ENCODE measurements around the gene THYN1.

The THYN1 gene

DNA sequence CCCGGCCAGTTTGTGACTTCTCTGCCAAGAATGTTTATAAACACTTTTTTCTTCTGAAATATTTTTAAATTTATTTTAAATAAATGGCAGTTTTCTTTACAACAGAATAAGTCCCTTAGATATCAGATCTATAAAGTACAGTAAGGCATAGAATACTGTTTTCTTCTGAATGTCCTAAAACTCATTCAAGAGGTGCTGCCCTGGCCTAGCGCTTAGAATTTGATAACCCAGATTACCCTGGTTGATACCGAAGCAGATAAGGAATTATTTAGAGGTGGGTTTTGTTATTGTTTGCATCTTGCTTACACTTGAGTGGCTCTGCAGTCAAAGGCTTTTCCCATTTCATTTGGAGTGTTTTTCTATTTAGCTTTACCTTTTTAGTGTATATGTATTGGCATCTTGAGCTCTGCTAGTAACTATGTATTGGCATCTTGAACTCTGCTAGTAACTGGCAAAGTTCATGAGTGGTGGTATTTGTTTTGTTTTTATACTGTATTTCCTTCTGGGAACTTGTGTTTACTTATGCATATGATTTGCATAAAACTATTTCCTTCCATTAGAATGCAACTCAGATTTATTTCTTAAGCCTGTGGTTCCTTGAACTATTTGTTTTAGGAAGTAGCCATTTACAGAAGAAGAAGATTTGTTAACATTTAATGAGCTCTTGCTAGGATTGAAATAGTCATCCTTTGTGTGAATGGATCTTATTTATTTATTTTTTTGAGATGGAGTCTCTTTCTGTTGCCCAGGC lies 1.5 kb upstream of the THYN1 start:
- TF ChIP-seq, protein P1, sequence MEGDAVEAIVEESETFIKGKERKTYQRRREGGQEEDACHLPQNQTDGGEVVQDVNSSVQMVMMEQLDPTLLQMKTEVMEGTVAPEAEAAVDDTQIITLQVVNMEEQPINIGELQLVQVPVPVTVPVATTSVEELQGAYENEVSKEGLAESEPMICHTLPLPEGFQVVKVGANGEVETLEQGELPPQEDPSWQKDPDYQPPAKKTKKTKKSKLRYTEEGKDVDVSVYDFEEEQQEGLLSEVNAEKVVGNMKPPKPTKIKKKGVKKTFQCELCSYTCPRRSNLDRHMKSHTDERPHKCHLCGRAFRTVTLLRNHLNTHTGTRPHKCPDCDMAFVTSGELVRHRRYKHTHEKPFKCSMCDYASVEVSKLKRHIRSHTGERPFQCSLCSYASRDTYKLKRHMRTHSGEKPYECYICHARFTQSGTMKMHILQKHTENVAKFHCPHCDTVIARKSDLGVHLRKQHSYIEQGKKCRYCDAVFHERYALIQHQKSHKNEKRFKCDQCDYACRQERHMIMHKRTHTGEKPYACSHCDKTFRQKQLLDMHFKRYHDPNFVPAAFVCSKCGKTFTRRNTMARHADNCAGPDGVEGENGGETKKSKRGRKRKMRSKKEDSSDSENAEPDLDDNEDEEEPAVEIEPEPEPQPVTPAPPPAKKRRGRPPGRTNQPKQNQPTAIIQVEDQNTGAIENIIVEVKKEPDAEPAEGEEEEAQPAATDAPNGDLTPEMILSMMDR (IDR thresholded peaks at IDR 0.05; ENCODE audit: borderline replicate concordance, insufficient read depth, low read depth, low read length) = no peak
- H3K4me3 ChIP-seq (ENCODE audit: low read depth, low read length) = no peak overlapping the region

DNA sequence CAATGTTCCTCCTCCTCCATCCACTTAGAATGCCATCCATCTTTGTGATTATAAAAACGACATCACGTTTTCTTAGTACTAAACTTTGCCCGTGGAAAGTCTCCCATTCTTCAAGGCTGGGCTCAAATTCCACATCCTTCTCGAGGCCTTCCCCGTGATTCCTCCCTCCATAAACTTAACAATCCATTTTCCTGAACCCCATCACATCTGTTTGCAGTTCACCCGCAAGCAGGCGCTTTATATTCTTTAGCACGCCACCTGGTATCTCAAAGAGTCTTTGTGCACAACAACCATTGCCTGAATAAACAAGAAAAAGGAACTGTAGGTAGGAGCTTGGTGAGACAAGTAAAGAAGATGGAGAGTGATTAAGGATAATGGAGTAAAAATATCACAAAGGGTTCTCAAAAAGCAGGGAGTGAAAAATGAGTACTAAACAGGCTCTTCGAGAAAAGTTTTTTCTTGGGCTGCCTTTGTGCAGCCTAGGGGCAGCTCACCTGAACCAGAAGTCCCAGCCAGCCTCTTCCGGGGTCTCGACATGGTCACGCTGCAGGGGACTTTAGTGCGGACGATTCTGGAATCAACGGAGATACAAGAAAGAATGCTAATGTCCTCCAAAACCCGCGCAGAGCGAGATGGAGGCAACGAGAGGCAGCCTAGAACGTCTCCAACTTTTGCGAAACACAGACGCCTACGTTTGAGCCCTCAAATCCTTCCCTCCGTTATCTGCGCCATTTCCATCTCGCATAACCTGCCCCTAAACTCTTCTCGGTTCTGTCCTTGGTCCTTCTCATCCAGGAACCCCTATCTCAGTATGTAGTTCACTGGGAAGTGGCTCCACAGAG lies 585 bp downstream of the THYN1 start:
- TF ChIP-seq, protein P1 (IDR thresholded peaks at IDR 0.05; ENCODE audit: borderline replicate concordance, insufficient read depth, low read depth, low read length) = no peak
- H3K4me3 ChIP-seq (ENCODE audit: low read depth, low read length) = peak overlapping the region; percentile 98

DNA sequence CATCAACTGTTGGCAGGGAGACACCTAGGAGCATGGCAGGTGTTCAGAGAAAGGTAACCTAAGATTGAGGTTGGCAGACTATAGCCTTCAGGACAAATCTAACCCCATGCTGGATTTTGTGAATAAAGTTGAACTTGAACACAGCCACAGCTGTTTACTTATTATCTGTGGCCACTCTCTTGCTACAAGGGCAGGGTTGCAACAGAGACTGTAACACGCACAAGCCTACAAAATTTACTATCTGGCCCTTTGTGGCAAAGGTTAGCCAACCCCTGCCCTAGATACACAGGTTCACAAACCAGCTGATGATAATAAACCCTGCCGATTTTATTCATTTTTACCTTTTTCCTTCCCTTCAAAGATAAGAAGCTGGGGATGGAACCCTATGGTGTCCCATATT lies 2.5 kb downstream of the THYN1 start:
- TF ChIP-seq, protein P1 (IDR thresholded peaks at IDR 0.05; ENCODE audit: borderline replicate concordance, insufficient read depth, low read depth, low read length) = no peak
- no peak overlapping the region for H3K4me3 ChIP-seq (ENCODE audit: low read depth, low read length)

DNA sequence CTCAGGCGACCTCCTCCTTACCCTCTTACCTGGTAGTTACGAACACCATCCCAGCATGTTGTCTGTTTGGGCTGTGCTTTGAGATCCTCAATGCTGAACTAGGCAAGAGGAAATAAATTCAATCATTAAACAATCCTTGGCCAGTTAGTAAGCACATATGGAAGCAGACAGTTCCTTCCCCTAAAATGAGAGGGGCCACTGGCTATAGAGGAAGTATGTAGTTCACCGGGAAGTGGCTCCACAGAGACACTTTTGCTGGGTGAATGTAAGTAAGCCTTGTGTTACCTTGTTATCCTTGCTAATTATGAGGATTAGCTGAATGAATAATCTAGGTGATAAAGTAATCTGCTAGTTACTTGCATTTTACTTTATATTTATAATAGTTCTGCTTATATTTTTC lies 2.9 kb downstream of the THYN1 start:
- no peak overlapping the region for H3K4me3 ChIP-seq (ENCODE audit: low read depth, low read length)

DNA sequence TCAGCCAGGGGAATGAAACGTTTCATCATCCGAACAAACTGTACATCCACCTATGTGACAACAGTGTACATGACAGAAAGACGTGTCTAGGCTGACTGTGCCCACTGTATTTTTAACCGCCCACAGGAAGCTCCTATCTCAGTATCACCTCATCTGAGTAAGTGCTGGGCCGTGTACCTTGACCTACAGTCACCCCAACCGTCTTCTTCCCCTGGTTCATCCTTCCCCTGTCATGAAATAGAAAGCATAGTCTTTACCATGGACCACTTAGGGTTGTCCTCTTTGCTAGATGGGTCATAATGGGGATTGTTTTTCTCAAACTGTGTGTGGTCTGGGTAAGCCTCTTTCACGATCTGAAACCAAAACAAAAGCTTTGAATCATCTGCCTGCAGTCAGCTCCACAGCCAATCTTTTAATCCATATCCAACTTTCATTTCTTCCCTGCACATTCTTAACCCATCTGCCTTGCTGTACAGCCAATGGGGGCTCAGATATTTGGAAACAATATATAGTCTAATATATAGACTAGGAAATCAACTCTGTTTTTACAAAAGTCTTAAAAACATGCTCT lies 4.2 kb downstream of the THYN1 start:
- H3K4me3 ChIP-seq (ENCODE audit: low read depth, low read length) = no peak overlapping the region
- TF ChIP-seq, protein P1 (IDR thresholded peaks at IDR 0.05; ENCODE audit: borderline replicate concordance, insufficient read depth, low read depth, low read length) = no peak

More for the DNA sequence above, 2.9 kb downstream of the THYN1 start:
- TF ChIP-seq, protein P1 (IDR thresholded peaks at IDR 0.05; ENCODE audit: borderline replicate concordance, insufficient read depth, low read depth, low read length) = no peak

DNA sequence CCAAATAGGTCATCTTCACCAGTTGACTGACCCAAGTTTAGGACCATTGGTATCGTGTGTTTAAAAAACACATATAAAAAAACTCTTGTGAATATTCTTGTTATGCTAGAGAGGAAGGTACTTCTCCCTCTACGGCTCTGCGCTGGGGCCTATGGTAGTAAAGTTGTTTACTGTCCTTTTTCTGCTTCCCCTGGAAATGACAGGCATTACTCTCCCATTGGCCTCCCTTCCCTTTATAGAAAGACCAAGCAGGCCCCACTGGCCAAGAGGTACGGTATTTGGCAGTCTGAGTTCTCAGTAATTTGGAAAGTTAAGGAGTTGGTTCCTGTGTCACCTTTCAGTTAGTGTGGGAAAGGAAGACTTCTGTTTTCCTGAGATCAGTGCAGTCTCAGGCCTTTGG lies 6.5 kb downstream of the THYN1 start:
- H3K4me3 ChIP-seq (ENCODE audit: low read depth, low read length) = no peak overlapping the region
- TF ChIP-seq, protein P1 (IDR thresholded peaks at IDR 0.05; ENCODE audit: borderline replicate concordance, insufficient read depth, low read depth, low read length) = no peak

Data from GM12875 (cell line).